GM12878 (cell line): ENCODE results near the gene MTX1. TPM values are rescaled to one million over a fixed set of nuclear protein-coding genes. Genes with fewer than 3 reads are reported as not detected.

Experiments used
- ATAC-seq: fragments of 200-7000 bp; cut with Tn5 transposase; 3 replicates; pipeline ENCODE4 v1.9.1; 2020; ENCODE audit warnings: mild to moderate bottlenecking, moderate library complexity
- BruUV-seq: library from RNA; stranded (reverse); fragments of 400-500 nt; replicated peaks from 2 replicates; lab custom pipeline; 2021; lab: Mats Ljungman, UMichigan
- CTCF ChIA-PET: fragments of 300-600 bp; sonication (Branson Sonifier 250); formaldehyde crosslinking; extraction: SDS; loops from one replicate; lab custom pipeline; 2021; ENCODE audit warnings: inconsistent platforms; lab: Yijun Ruan, JAX
- POLR2A ChIA-PET: fragments of 350-600 bp; formaldehyde crosslinking; extraction: SDS; loops from one replicate; lab custom pipeline; 2021; ENCODE audit warnings: inconsistent platforms; lab: Charles Lee
- RAD21 ChIA-PET: fragments of 300-600 bp; sonication (Branson Sonifier 250); formaldehyde crosslinking; loops from one replicate; lab custom pipeline; 2023; ENCODE audit warnings: antibody characterized with exemption; ENCODE audit not compliant: unreplicated experiment; lab: Charles Lee
- SMC1A ChIA-PET: fragments of 300-600 bp; sonication (Branson Sonifier 250); formaldehyde crosslinking; loops from one replicate; lab custom pipeline; 2023; ENCODE audit not compliant: unreplicated experiment, uncharacterized antibody; lab: Charles Lee
- DNase-seq: peaks from one replicate; pipeline ENCODE4 v3.0.0-alpha.2; 2011; ENCODE audit warnings: low read depth, low spot score
- FAIRE-seq: peaks from 3 replicates; lab custom pipeline; 2011; peaks lifted over from hg19 to GRCh38; lab: Jason Lieb, UNC
- H2AFZ ChIP-seq: 2 replicates; pipeline ENCODE4 v1.6.0; 2011; ENCODE audit warnings: low read depth, low read length, control low read depth; ENCODE audit not compliant: control insufficient read depth
- H3K27ac ChIP-seq: 2 replicates; pipeline ENCODE4 v1.5.1; 2011; ENCODE audit warnings: control low read depth; ENCODE audit not compliant: control insufficient read depth, insufficient read depth
- H3K27me3 ChIP-seq, 2 experiments: replicated peaks in 1 of 2; 2 replicates each; pipeline versions ENCODE4 v1.6.0 to v1.6.1; 2011; ENCODE audit warnings: low read length in 1 of 2; ENCODE audit not compliant: control insufficient read depth in 2 of 2, insufficient read depth in 2 of 2
- H3K36me3 ChIP-seq, 2 experiments: 2 replicates each; pipeline ENCODE4 v1.5.1; 2011; ENCODE audit warnings: low read length in 1 of 2; ENCODE audit not compliant: control insufficient read depth in 2 of 2, insufficient read depth in 2 of 2
- H3K4me1 ChIP-seq: 2 replicates; pipeline ENCODE4 v1.6.1; 2011; ENCODE audit warnings: mild to moderate bottlenecking, low read length, moderate library complexity, mixed read lengths; ENCODE audit not compliant: control insufficient read depth, insufficient read depth
- H3K4me2 ChIP-seq: 2 replicates; pipeline ENCODE4 v1.6.0; 2011; ENCODE audit warnings: control low read depth; ENCODE audit not compliant: control insufficient read depth, insufficient read depth
- H3K4me3 ChIP-seq: fragments of 200-600 bp; sonication (generic); 2 replicates; pipeline ENCODE4 v1.5.1; 2016
- H3K79me2 ChIP-seq: 2 replicates; pipeline ENCODE4 v1.6.0; 2011; ENCODE audit warnings: low read length; ENCODE audit not compliant: control insufficient read depth, insufficient read depth
- H3K9ac ChIP-seq: 2 replicates; pipeline ENCODE4 v1.8.0; 2011; ENCODE audit warnings: low read length, control low read depth, mixed read lengths; ENCODE audit not compliant: control insufficient read depth, insufficient read depth
- H3K9me3 ChIP-seq: replicated peaks from 3 replicates; pipeline ENCODE4 v1.5.1; 2011; ENCODE audit warnings: mild to moderate bottlenecking, low read length; ENCODE audit not compliant: control insufficient read depth, insufficient read depth
- H4K20me1 ChIP-seq: 2 replicates; pipeline ENCODE4 v1.6.0; 2011; ENCODE audit not compliant: control insufficient read depth, insufficient read depth
- BHLHE40 ChIP-seq, 2 experiments: fragments of 450-650 bp in 1 of 2; IDR thresholded peaks; 2 replicates each; pipeline ENCODE4 v1.6.1; 2011 to 2017; ENCODE audit warnings: low read depth in 2 of 2, borderline replicate concordance in 1 of 2, improper control_type of control experiment in 1 of 2, low read length in 1 of 2, mild to moderate bottlenecking in 1 of 2
- ESRRA ChIP-seq: IDR thresholded peaks from 2 replicates; pipeline ENCODE4 v1.6.1; 2012; ENCODE audit warnings: mild to moderate bottlenecking, low read length, improper control_type of control experiment
- FOXM1 ChIP-seq: IDR thresholded peaks from 2 replicates; pipeline ENCODE4 v1.6.1; 2012; ENCODE audit warnings: low read depth, mild to moderate bottlenecking, inconsistent platforms, low read length, moderate library complexity
- IKZF2 ChIP-seq, 2 experiments: fragments of 450-650 bp; IDR thresholded peaks; 2 replicates each; pipeline ENCODE4 v1.6.1; 2017; ENCODE audit warnings: mild to moderate bottlenecking in 2 of 2, moderate library complexity in 2 of 2
- JUND ChIP-seq: IDR thresholded peaks from 2 replicates; pipeline ENCODE4 v1.6.1; 2012; ENCODE audit warnings: low read depth, mild to moderate bottlenecking, low read length, improper control_type of control experiment, moderate library complexity
- MTA3 ChIP-seq: IDR thresholded peaks from 2 replicates; pipeline ENCODE4 v1.6.1; 2012; ENCODE audit warnings: low read length, inconsistent platforms, borderline replicate concordance
- NR2C2 ChIP-seq: IDR thresholded peaks from 2 replicates; pipeline ENCODE4 v1.6.1; 2011; ENCODE audit warnings: borderline replicate concordance, low read depth; ENCODE audit not compliant: control insufficient read depth, insufficient read length
- PAX8 ChIP-seq: fragments of 450-650 bp; IDR thresholded peaks from 2 replicates; pipeline ENCODE4 v1.6.1; 2017; ENCODE audit warnings: mild to moderate bottlenecking, moderate library complexity
- SRF ChIP-seq, 2 experiments: IDR thresholded peaks; 2 replicates each; pipeline ENCODE4 v1.6.1; 2011; ENCODE audit warnings: low read depth in 2 of 2, low read length in 2 of 2, mild to moderate bottlenecking in 1 of 2, moderate library complexity in 1 of 2
- SUPT20H ChIP-seq: IDR thresholded peaks from 2 replicates; pipeline ENCODE4 v1.6.1; 2011; ENCODE audit warnings: low read depth, mild to moderate bottlenecking, low read length, moderate library complexity, borderline replicate concordance; ENCODE audit not compliant: control insufficient read depth
- TARDBP ChIP-seq: IDR thresholded peaks from 2 replicates; pipeline ENCODE4 v1.6.1; 2016; ENCODE audit warnings: borderline replicate concordance
- TBL1XR1 ChIP-seq: IDR thresholded peaks from 2 replicates; pipeline ENCODE4 v1.6.1; 2012; ENCODE audit warnings: low read depth, low read length, improper control_type of control experiment
- TCF12 ChIP-seq: IDR thresholded peaks from 2 replicates; pipeline ENCODE4 v1.6.1; 2011; ENCODE audit warnings: low read depth, mild to moderate bottlenecking, low read length
- WGBS: methylation state at CpG from one replicate; pipeline ENCODE4 v1.1.6; 2016; ENCODE audit warnings: low lambda C conversion rate; ENCODE audit not compliant: insufficient replicate concordance, insufficient coverage; ENCODE audit errors: missing lambda C conversion rate; 5-methylcytosine and 5-hydroxymethylcytosine counted together
- in situ Hi-C: fragments of 300-500 bp; cut with MboI; formaldehyde crosslinking; loops from 9 replicates; pipeline ENCODE4 v1.14.3; 2018; ENCODE audit warnings: mixed read lengths
- intact Hi-C: fragments of 100-400 bp; cut with micrococcal nuclease; formaldehyde crosslinking; loops from one replicate; pipeline ENCODE4 v1.14.2; 2022; ENCODE audit not compliant: unreplicated experiment
- polyA plus RNA-seq, 11 experiments: library from polyadenylated mRNA; depleted of rRNA in 4 of 11; unstranded in 6 of 11; stranded (reverse) in 5 of 11; fragments of >200 nt; fragmentation: Nextera tagmentation in 4 of 11; fragmentation: Illumina TruSeq in 1 of 11; extraction: Ambion mirVana in 4 of 11; extraction: Trizol in 1 of 11; gene quantifications; 1 replicate in 1 of 11; 2 replicates in 10 of 11; pipeline versions ENCODE4 v1.2.1 to v1.2.3, GENCODE V29; 2011 to 2016; ENCODE audit warnings: inconsistent platforms in 2 of 11, missing spikeins in 2 of 11, low read depth in 1 of 11
- total RNA-seq, 4 experiments: library from RNA; depleted of rRNA in 3 of 4; stranded (reverse); fragments of >200 nt in 3 of 4; fragmentation: Illumina TruSeq in 1 of 4; extraction: Trizol in 1 of 4; gene quantifications; 2 replicates each; pipeline versions ENCODE4 v1.2.1 to v1.2.3, GENCODE V29; 2013 to 2021
- TF ChIP-seq, protein P1 (sequence below): fragments of 450-650 bp; IDR thresholded peaks from 2 replicates; pipeline ENCODE4 v1.6.1; 2017; ENCODE audit warnings: borderline replicate concordance
- TF ChIP-seq, protein P2 (sequence below): fragments of 450-650 bp; IDR thresholded peaks from 2 replicates; pipeline ENCODE4 v1.6.1; 2016; ENCODE audit warnings: mild to moderate bottlenecking
- TF ChIP-seq, protein P3 (sequence below): fragments of 450-650 bp; formaldehyde crosslinking; IDR thresholded peaks from 2 replicates; pipeline ENCODE4 v1.4.0; 2020; ENCODE audit warnings: mild to moderate bottlenecking, moderate library complexity

Gene MTX1
- total and polyA plus RNA-seq, 10 of the 15 experiments (the other 5 are each of a cell fraction or from before 2014, with no cell fraction given): 15.8 to 92.0 (median 49.1) TPM

GRCh38 chr1:155181371-155182051, 27.0 kb upstream of the MTX1 start (continued):
- TF ChIP-seq, protein P1, sequence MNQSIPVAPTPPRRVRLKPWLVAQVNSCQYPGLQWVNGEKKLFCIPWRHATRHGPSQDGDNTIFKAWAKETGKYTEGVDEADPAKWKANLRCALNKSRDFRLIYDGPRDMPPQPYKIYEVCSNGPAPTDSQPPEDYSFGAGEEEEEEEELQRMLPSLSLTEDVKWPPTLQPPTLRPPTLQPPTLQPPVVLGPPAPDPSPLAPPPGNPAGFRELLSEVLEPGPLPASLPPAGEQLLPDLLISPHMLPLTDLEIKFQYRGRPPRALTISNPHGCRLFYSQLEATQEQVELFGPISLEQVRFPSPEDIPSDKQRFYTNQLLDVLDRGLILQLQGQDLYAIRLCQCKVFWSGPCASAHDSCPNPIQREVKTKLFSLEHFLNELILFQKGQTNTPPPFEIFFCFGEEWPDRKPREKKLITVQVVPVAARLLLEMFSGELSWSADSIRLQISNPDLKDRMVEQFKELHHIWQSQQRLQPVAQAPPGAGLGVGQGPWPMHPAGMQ: no peak
- TF ChIP-seq FOXM1 (no peak), BHLHE40 (IDR thresholded peaks at IDR 0.05; ENCODE audit: borderline replicate concordance in 1 of 2, low read depth in 2 of 2, low read length in 1 of 2) (no peak), IKZF2 (IDR thresholded peaks at IDR 0.05) (no peak)
- TF ChIP-seq, all 136 proteins: peak for 0

- H3K4me3 ChIP-seq: no peak overlapping the region
- H3K9ac ChIP-seq: no peak overlapping the region
- SMC1A ChIA-PET: no interaction called here
- no peaks in the 10 kb centered on the region for H4K20me1 ChIP-seq
- FAIRE-seq (no peak), DNase-seq (no peak), ATAC-seq (no peak)
- no peak overlapping the region for H3K27ac ChIP-seq
- 79% methylated on average over 7 of the region's 7 CpGs for WGBS
- intact Hi-C loops: no loop called here
- H2AFZ ChIP-seq: no peak overlapping the region
- RAD21 ChIA-PET: interaction anchor here (1.6 kb wide), 1 partner anchor 11 kb away, joined by 4 read pairs; no protein-coding TSS in a partner anchor
- H3K27me3 ChIP-seq: no peaks in the 10 kb centered on the region
- in situ Hi-C loops: no loop called here
- H3K79me2 ChIP-seq: no peaks in the 10 kb centered on the region
- no TSS peak for BruUV-seq
- no peak overlapping the region for H3K4me2 ChIP-seq
- peaks cover 26% of the 10 kb centered on the region for H3K4me1 ChIP-seq
- POLR2A ChIA-PET: no interaction called here
- no peaks in the 10 kb centered on the region for H3K36me3 ChIP-seq
- CTCF ChIA-PET: interaction anchor here (0.7 to 1.6 kb wide), 2 partner anchors 10 to 11 kb away, joined by 3 to 6 read pairs; partner anchors contain the start of gene KRTCAP2
- no peaks in the 10 kb centered on the region for H3K9me3 ChIP-seq
- TF ChIP-seq SUPT20H (no peak), JUND (no peak), TBL1XR1 (no peak), MTA3 (no peak), PAX8 (no peak), NR2C2 (no peak), ESRRA (no peak), TARDBP (no peak), IKZF2 (IDR thresholded peaks at IDR 0.05) (no peak), SRF (IDR thresholded peaks at IDR 0.05; ENCODE audit: low read depth in 2 of 2, low read length in 2 of 2) (no peak), TCF12 (no peak)
- TF ChIP-seq, protein P2, sequence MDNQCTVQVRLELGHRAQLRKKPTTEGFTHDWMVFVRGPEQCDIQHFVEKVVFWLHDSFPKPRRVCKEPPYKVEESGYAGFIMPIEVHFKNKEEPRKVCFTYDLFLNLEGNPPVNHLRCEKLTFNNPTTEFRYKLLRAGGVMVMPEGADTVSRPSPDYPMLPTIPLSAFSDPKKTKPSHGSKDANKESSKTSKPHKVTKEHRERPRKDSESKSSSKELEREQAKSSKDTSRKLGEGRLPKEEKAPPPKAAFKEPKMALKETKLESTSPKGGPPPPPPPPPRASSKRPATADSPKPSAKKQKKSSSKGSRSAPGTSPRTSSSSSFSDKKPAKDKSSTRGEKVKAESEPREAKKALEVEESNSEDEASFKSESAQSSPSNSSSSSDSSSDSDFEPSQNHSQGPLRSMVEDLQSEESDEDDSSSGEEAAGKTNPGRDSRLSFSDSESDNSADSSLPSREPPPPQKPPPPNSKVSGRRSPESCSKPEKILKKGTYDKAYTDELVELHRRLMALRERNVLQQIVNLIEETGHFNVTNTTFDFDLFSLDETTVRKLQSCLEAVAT: no peak
- TF ChIP-seq, protein P3, sequence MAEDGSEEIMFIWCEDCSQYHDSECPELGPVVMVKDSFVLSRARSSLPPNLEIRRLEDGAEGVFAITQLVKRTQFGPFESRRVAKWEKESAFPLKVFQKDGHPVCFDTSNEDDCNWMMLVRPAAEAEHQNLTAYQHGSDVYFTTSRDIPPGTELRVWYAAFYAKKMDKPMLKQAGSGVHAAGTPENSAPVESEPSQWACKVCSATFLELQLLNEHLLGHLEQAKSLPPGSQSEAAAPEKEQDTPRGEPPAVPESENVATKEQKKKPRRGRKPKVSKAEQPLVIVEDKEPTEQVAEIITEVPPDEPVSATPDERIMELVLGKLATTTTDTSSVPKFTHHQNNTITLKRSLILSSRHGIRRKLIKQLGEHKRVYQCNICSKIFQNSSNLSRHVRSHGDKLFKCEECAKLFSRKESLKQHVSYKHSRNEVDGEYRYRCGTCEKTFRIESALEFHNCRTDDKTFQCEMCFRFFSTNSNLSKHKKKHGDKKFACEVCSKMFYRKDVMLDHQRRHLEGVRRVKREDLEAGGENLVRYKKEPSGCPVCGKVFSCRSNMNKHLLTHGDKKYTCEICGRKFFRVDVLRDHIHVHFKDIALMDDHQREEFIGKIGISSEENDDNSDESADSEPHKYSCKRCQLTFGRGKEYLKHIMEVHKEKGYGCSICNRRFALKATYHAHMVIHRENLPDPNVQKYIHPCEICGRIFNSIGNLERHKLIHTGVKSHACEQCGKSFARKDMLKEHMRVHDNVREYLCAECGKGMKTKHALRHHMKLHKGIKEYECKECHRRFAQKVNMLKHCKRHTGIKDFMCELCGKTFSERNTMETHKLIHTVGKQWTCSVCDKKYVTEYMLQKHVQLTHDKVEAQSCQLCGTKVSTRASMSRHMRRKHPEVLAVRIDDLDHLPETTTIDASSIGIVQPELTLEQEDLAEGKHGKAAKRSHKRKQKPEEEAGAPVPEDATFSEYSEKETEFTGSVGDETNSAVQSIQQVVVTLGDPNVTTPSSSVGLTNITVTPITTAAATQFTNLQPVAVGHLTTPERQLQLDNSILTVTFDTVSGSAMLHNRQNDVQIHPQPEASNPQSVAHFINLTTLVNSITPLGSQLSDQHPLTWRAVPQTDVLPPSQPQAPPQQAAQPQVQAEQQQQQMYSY (CRISPR knock-in tag): no peak
These were observed 26.4 kb upstream of the MTX1 start for GRCh38 chr1:155182052-155182550.
